Panc1 (cell line): ENCODE measurements around the gene ANAPC16. TPM values are rescaled to one million over a fixed set of nuclear protein-coding genes. Genes with fewer than 3 reads are reported as not detected.

ENCODE experiments used
- ATAC-seq: fragments of 200-7000 bp; cut with Tn5 transposase; 2 replicates; pipeline ENCODE4 v1.9.1; 2020; ENCODE audit warnings: mild to moderate bottlenecking, moderate library complexity
- BruUV-seq: library from RNA; stranded (reverse); fragments of 400-500 nt; replicated peaks from 2 replicates; lab custom pipeline; 2021; lab: Mats Ljungman, UMichigan
- CTCF ChIA-PET: fragments of 300-600 bp; sonication (Branson Sonifier 250); formaldehyde crosslinking; loops from one replicate; lab custom pipeline; 2022; ENCODE audit warnings: antibody characterized with exemption; lab: Charles Lee
- POLR2A ChIA-PET: fragments of 300-600 bp; sonication (Branson Sonifier 250); formaldehyde crosslinking; loops from one replicate; lab custom pipeline; 2022; ENCODE audit warnings: antibody characterized with exemption; lab: Charles Lee
- DNase-seq: peaks from one replicate; pipeline ENCODE4 v3.0.0-alpha.2; 2010; ENCODE audit warnings: low read depth, low spot score
- H3K27ac ChIP-seq: 2 replicates; pipeline ENCODE4 v1.5.1; 2011; ENCODE audit warnings: mild to moderate bottlenecking, low read length, inconsistent platforms
- H3K27me3 ChIP-seq: fragments of 200-500 bp; sonication (Bioruptor generic); 2 replicates; pipeline ENCODE4 v1.6.0; 2014; ENCODE audit warnings: low read length, inconsistent platforms; ENCODE audit not compliant: control insufficient read depth, insufficient read depth
- H3K36me3 ChIP-seq: fragments of 200-500 bp; sonication (Bioruptor generic); 2 replicates; pipeline ENCODE4 v1.5.1; 2014; ENCODE audit warnings: inconsistent platforms, mild to moderate bottlenecking, low read length, moderate library complexity; ENCODE audit not compliant: control insufficient read depth, insufficient read depth
- H3K4me1 ChIP-seq: 2 replicates; pipeline ENCODE4 v1.5.1; 2011; ENCODE audit warnings: inconsistent platforms, mild to moderate bottlenecking, low read length, moderate library complexity; ENCODE audit not compliant: control insufficient read depth, insufficient read depth
- H3K4me3 ChIP-seq, 2 experiments: 2 replicates each; pipeline ENCODE4 v1.5.1; 2011 to 2012; ENCODE audit warnings: low read depth in 2 of 2, low read length in 2 of 2, mild to moderate bottlenecking in 2 of 2, inconsistent platforms in 1 of 2, moderate library complexity in 1 of 2
- H3K9me3 ChIP-seq: fragments of 200-500 bp; sonication (Bioruptor generic); 2 replicates; pipeline ENCODE4 v1.5.1; 2014; ENCODE audit warnings: low read depth, mild to moderate bottlenecking, inconsistent platforms, low read length, moderate library complexity; ENCODE audit not compliant: control insufficient read depth, insufficient read depth
- POLR2AphosphoS5 ChIP-seq: IDR thresholded peaks from 2 replicates; pipeline ENCODE4 v1.6.1; 2012; ENCODE audit warnings: mild to moderate bottlenecking, low read depth, low read length, moderate library complexity
- SIN3A ChIP-seq: IDR thresholded peaks from 2 replicates; pipeline ENCODE4 v1.6.1; 2012; ENCODE audit warnings: low read depth, mild to moderate bottlenecking, low read length, moderate library complexity, borderline replicate concordance; ENCODE audit not compliant: insufficient read depth
- TCF7L2 ChIP-seq: IDR thresholded peaks from 2 replicates; pipeline ENCODE4 v1.6.1; 2011; ENCODE audit warnings: mild to moderate bottlenecking, low read depth, low read length, inconsistent platforms
- in situ Hi-C: cut with HindIII; loops from 2 replicates; pipeline ENCODE4 v1.10.0; 2016; ENCODE audit warnings: low sequenced_read_pairs, low pct_unique_long_range_greater_than_20kb
- intact Hi-C: fragments of 100-400 bp; cut with micrococcal nuclease; formaldehyde crosslinking; loops from one replicate; pipeline ENCODE4 v1.10.0; 2022; ENCODE audit not compliant: unreplicated experiment
- total RNA-seq: library from RNA; stranded (reverse); gene quantifications from one replicate; pipeline ENCODE4 v1.2.1, GENCODE V29; 2021; ENCODE audit not compliant: unreplicated experiment
- TF ChIP-seq, protein P1 (sequence below), 2 experiments: IDR thresholded peaks; 2 replicates each; pipeline ENCODE4 v1.6.1; 2011 to 2012; ENCODE audit warnings: low read depth in 2 of 2, control low read depth in 1 of 2, low read length in 1 of 2, mild to moderate bottlenecking in 1 of 2, moderate library complexity in 1 of 2; ENCODE audit not compliant: insufficient read depth in 1 of 2
- TF ChIP-seq, protein P2 (sequence below): fragments of 450-650 bp; IDR thresholded peaks from 2 replicates; pipeline ENCODE4 v1.5.1; 2017; ENCODE audit warnings: mild to moderate bottlenecking

The ANAPC16 gene
- total RNA-seq, 1 experiment from 2014 or later, result 110 TPM

DNA sequence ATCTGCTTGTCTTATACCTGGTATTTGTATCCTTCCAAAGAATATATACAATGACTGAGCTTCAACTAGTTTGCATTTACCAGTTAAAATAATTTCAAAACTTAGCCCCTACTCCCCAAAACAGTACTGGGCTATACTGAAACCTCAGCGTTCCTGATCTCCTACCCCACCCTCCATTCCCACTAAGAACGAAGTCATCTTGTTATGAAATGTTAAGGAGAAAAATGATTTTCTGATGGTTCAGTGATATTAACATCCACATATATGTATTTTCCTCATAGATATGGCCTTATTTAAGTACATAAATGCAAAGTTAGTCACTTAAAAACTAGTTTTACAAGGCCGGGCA is 28.9 kb upstream of the ANAPC16 start:
- intact Hi-C loops (no loop called here), in situ Hi-C loops (no loop called here)
- H3K27ac ChIP-seq, result peak overlapping the region; percentile 81
- no peak overlapping the region for H3K4me3 ChIP-seq
- TF ChIP-seq, protein P1, sequence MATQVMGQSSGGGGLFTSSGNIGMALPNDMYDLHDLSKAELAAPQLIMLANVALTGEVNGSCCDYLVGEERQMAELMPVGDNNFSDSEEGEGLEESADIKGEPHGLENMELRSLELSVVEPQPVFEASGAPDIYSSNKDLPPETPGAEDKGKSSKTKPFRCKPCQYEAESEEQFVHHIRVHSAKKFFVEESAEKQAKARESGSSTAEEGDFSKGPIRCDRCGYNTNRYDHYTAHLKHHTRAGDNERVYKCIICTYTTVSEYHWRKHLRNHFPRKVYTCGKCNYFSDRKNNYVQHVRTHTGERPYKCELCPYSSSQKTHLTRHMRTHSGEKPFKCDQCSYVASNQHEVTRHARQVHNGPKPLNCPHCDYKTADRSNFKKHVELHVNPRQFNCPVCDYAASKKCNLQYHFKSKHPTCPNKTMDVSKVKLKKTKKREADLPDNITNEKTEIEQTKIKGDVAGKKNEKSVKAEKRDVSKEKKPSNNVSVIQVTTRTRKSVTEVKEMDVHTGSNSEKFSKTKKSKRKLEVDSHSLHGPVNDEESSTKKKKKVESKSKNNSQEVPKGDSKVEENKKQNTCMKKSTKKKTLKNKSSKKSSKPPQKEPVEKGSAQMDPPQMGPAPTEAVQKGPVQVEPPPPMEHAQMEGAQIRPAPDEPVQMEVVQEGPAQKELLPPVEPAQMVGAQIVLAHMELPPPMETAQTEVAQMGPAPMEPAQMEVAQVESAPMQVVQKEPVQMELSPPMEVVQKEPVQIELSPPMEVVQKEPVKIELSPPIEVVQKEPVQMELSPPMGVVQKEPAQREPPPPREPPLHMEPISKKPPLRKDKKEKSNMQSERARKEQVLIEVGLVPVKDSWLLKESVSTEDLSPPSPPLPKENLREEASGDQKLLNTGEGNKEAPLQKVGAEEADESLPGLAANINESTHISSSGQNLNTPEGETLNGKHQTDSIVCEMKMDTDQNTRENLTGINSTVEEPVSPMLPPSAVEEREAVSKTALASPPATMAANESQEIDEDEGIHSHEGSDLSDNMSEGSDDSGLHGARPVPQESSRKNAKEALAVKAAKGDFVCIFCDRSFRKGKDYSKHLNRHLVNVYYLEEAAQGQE (IDR thresholded peaks at IDR 0.05; ENCODE audit: insufficient read depth in 1 of 2, low read depth in 2 of 2, low read length in 1 of 2), result no peak
- TF ChIP-seq TCF7L2 (no peak), SIN3A (no peak), POLR2AphosphoS5 (no peak)
- TF ChIP-seq, protein P2, sequence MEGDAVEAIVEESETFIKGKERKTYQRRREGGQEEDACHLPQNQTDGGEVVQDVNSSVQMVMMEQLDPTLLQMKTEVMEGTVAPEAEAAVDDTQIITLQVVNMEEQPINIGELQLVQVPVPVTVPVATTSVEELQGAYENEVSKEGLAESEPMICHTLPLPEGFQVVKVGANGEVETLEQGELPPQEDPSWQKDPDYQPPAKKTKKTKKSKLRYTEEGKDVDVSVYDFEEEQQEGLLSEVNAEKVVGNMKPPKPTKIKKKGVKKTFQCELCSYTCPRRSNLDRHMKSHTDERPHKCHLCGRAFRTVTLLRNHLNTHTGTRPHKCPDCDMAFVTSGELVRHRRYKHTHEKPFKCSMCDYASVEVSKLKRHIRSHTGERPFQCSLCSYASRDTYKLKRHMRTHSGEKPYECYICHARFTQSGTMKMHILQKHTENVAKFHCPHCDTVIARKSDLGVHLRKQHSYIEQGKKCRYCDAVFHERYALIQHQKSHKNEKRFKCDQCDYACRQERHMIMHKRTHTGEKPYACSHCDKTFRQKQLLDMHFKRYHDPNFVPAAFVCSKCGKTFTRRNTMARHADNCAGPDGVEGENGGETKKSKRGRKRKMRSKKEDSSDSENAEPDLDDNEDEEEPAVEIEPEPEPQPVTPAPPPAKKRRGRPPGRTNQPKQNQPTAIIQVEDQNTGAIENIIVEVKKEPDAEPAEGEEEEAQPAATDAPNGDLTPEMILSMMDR, result no peak
- no peak for ATAC-seq
- no peak for DNase-seq
- no peaks in the 10 kb centered on the region for H3K27me3 ChIP-seq
- peaks cover 26% of the 10 kb centered on the region for H3K36me3 ChIP-seq
- H3K9me3 ChIP-seq, result peaks cover 22% of the 10 kb centered on the region; the same call in 1 of the 2 replicates
- BruUV-seq, result no TSS peak
- POLR2A ChIA-PET, result interaction anchor here (0.6 kb wide), 1 partner anchor 33 kb away, joined by 8 read pairs; no protein-coding TSS in a partner anchor
- H3K4me1 ChIP-seq, result peaks cover 7% of the 10 kb centered on the region
- CTCF ChIA-PET, result interaction anchor here (0.5 kb wide), 1 partner anchor 872 kb away, joined by 7 read pairs; no protein-coding TSS in a partner anchor

DNA sequence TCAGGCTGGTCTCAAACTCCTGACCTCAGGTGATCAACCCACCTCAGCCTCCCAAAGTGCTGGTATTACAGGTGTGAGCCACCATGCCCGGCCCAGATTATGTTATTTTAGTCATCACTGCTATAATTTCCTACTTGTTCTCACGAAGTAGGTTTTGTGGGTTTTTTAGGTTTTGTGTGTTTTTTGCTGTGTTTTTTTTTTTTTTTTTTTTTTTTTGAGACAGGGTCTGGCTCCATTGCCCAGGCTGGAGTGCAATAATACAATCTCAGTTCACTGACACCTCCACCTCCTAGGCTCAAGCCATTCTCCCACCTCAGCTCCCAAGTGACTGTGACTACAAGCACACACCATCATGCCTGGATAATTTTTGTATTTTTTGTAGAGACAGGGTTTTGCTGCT is 20.9 kb upstream of the ANAPC16 start:
- H3K4me3 ChIP-seq, result no peak overlapping the region
- no TSS peak for BruUV-seq
- no peak overlapping the region for H3K27ac ChIP-seq
- CTCF ChIA-PET, result interaction anchor here (0.7 kb wide), 1 partner anchor 460 kb away, joined by 3 read pairs; no protein-coding TSS in a partner anchor
- no peak for DNase-seq
- intact Hi-C loops (no loop called here), in situ Hi-C loops (no loop called here)
- no peak for ATAC-seq
- H3K9me3 ChIP-seq, result no peaks in the 10 kb centered on the region
- TF ChIP-seq, protein P1 (IDR thresholded peaks at IDR 0.05; ENCODE audit: insufficient read depth in 1 of 2, low read depth in 2 of 2, low read length in 1 of 2), result no peak
- TF ChIP-seq SIN3A (no peak), TCF7L2 (no peak), POLR2AphosphoS5 (no peak)
- TF ChIP-seq, protein P2, result no peak
- peaks cover 5% of the 10 kb centered on the region; the same call in 1 of the 2 replicates for H3K4me1 ChIP-seq
- POLR2A ChIA-PET, result interaction anchor here (0.5 kb wide), 1 partner anchor 65 kb away, joined by 9 read pairs; no protein-coding TSS in a partner anchor
- H3K36me3 ChIP-seq, result peaks cover 12% of the 10 kb centered on the region
- H3K27me3 ChIP-seq, result no peaks in the 10 kb centered on the region
